ENCODE measurements around the gene RREB1. TPM values are rescaled to one million over a fixed set of nuclear protein-coding genes. Genes with fewer than 3 reads are reported as not detected.
A peak's percentile ranks its signal among the peaks of the same experiment; 100 is the strongest.

RREB1 gene
- total and polyA plus RNA-seq, 5 donors, result 7.8 to 40.4 (median 37.0) TPM

- H3K4me3 ChIP-seq (ENCODE audit: low read length), result no peak overlapping the region
- ATAC-seq (no peak), DNase-seq (no peak)
- H3K27ac ChIP-seq (ENCODE audit: low read length), result no peak overlapping the region
- H3K27me3 ChIP-seq (ENCODE audit: control insufficient read depth, insufficient read depth), result no peaks in the 10 kb centered on the region
- no peaks in the 10 kb centered on the region for H3K9me3 ChIP-seq (ENCODE audit: control insufficient read depth, low read length)
- 95% methylated on average over 37 of the region's 37 CpGs for WGBS
- no peaks in the 10 kb centered on the region for H3K4me1 ChIP-seq (ENCODE audit: control insufficient read depth, insufficient read depth, low read length)
- intact Hi-C loops (cut with DNase I), result loop anchor here in 2 of 4 donors (10.0 kb wide), 2 partner anchors 116 to 506 kb away; no protein-coding TSS in a partner anchor
These were observed 123.4 kb downstream of the RREB1 start for GRCh38 chr6:7230956-7231713.

- DNase-seq (peak in 1 of 3 donors; percentile 74), ATAC-seq (no peak)
- Histone ChIP-seq H3K27ac (ENCODE audit: low read length) (no peak overlapping the region), H3K9me3 (ENCODE audit: control insufficient read depth, low read length) (no peaks in the 10 kb centered on the region), H3K27me3 (ENCODE audit: control insufficient read depth, insufficient read depth) (no peaks in the 10 kb centered on the region), H3K4me1 (ENCODE audit: control insufficient read depth, insufficient read depth, low read length) (no peaks in the 10 kb centered on the region), H3K4me3 (ENCODE audit: low read length) (no peak overlapping the region)
- WGBS, result 67% methylated on average over 2 of the region's 2 CpGs
- intact Hi-C loops (cut with DNase I), result loop anchor here in 2 of 4 donors (10.0 kb wide), 2 partner anchors 118 to 508 kb away; no protein-coding TSS in a partner anchor
These were observed 124.6 kb downstream of the RREB1 start for GRCh38 chr6:7232351-7232750.

GRCh38 chr6:7234547-7234946 lies 126.8 kb downstream of the RREB1 start:
- Histone ChIP-seq H3K4me1 (ENCODE audit: control insufficient read depth, insufficient read depth, low read length) (no peaks in the 10 kb centered on the region), H3K27ac (ENCODE audit: low read length) (no peak overlapping the region), H3K9me3 (ENCODE audit: control insufficient read depth, low read length) (no peaks in the 10 kb centered on the region), H3K4me3 (ENCODE audit: low read length) (no peak overlapping the region), H3K27me3 (ENCODE audit: control insufficient read depth, insufficient read depth) (no peaks in the 10 kb centered on the region)
- intact Hi-C loops (cut with DNase I), result loop anchor here in 2 of 4 donors (10.0 kb wide), 2 partner anchors 120 to 510 kb away; no protein-coding TSS in a partner anchor
- DNase-seq (no peak), ATAC-seq (no peak)
- WGBS, result 96% methylated on average over 3 of the region's 3 CpGs

GRCh38 chr6:7235712-7236305 lies 128.0 kb downstream of the RREB1 start:
- no peak for DNase-seq
- ATAC-seq, result no peak
- Histone ChIP-seq H3K27ac (ENCODE audit: low read length) (peak overlapping the region; percentile 0), H3K4me1 (ENCODE audit: control insufficient read depth, insufficient read depth, low read length) (no peaks in the 10 kb centered on the region), H3K4me3 (ENCODE audit: low read length) (no peak overlapping the region), H3K27me3 (ENCODE audit: control insufficient read depth, insufficient read depth) (no peaks in the 10 kb centered on the region), H3K9me3 (ENCODE audit: control insufficient read depth, low read length) (no peaks in the 10 kb centered on the region)
- intact Hi-C loops (cut with DNase I), result loop anchor here (5.0 to 10.0 kb wide), 4 partner anchors 121 to 559 kb away; no protein-coding TSS in a partner anchor
- 60% methylated on average over 9 of the region's 9 CpGs for WGBS

GRCh38 chr6:7236306-7237209 lies 128.8 kb downstream of the RREB1 start:
- no peaks in the 10 kb centered on the region for H3K27me3 ChIP-seq (ENCODE audit: control insufficient read depth, insufficient read depth)
- DNase-seq (no peak), ATAC-seq (peak in 1 of 2 donors; percentile 48)
- no peak overlapping the region for H3K27ac ChIP-seq (ENCODE audit: low read length)
- no peak overlapping the region for H3K4me3 ChIP-seq (ENCODE audit: low read length)
- H3K4me1 ChIP-seq (ENCODE audit: control insufficient read depth, insufficient read depth, low read length), result no peaks in the 10 kb centered on the region
- no peaks in the 10 kb centered on the region for H3K9me3 ChIP-seq (ENCODE audit: control insufficient read depth, low read length)
- 68% methylated on average over 8 of the region's 8 CpGs for WGBS
- intact Hi-C loops (cut with DNase I), result loop anchor here (5.0 to 10.0 kb wide), 4 partner anchors 122 to 559 kb away; no protein-coding TSS in a partner anchor

GRCh38 chr6:7237653-7238188 lies 130.0 kb downstream of the RREB1 start:
- H3K27me3 ChIP-seq (ENCODE audit: control insufficient read depth, insufficient read depth), result no peaks in the 10 kb centered on the region
- ATAC-seq, result no peak
- H3K4me3 ChIP-seq (ENCODE audit: low read length), result no peak overlapping the region
- H3K27ac ChIP-seq (ENCODE audit: low read length), result no peak overlapping the region
- intact Hi-C loops (cut with DNase I), result loop anchor here (5.0 to 10.0 kb wide), 4 partner anchors 123 to 560 kb away; no protein-coding TSS in a partner anchor
- no peaks in the 10 kb centered on the region for H3K9me3 ChIP-seq (ENCODE audit: control insufficient read depth, low read length)
- 89% methylated on average over 8 of the region's 8 CpGs for WGBS
- DNase-seq, result no peak
- H3K4me1 ChIP-seq (ENCODE audit: control insufficient read depth, insufficient read depth, low read length), result no peaks in the 10 kb centered on the region

- Histone ChIP-seq H3K4me3 (ENCODE audit: low read length) (no peak overlapping the region), H3K27me3 (ENCODE audit: control insufficient read depth, insufficient read depth) (no peaks in the 10 kb centered on the region), H3K4me1 (ENCODE audit: control insufficient read depth, insufficient read depth, low read length) (no peaks in the 10 kb centered on the region), H3K9me3 (ENCODE audit: control insufficient read depth, low read length) (no peaks in the 10 kb centered on the region), H3K27ac (ENCODE audit: low read length) (no peak overlapping the region)
- 94% methylated on average over 5 of the region's 5 CpGs for WGBS
- DNase-seq (no peak), ATAC-seq (no peak)
- intact Hi-C loops (cut with DNase I), result loop anchor here (5.0 to 10.0 kb wide), 4 partner anchors 124 to 561 kb away; no protein-coding TSS in a partner anchor
These were observed 130.8 kb downstream of the RREB1 start for GRCh38 chr6:7238526-7238899.

GRCh38 chr6:7238900-7239589 lies 131.3 kb downstream of the RREB1 start:
- H3K4me1 ChIP-seq (ENCODE audit: control insufficient read depth, insufficient read depth, low read length), result no peaks in the 10 kb centered on the region
- intact Hi-C loops (cut with DNase I), result loop anchor here (5.0 to 10.0 kb wide), 4 partner anchors 124 to 562 kb away; no protein-coding TSS in a partner anchor
- no peak overlapping the region for H3K27ac ChIP-seq (ENCODE audit: low read length)

GRCh38 chr6:7239590-7239948 lies 131.8 kb downstream of the RREB1 start:
- WGBS, result 68% methylated on average over 5 of the region's 5 CpGs
- H3K9me3 ChIP-seq (ENCODE audit: control insufficient read depth, low read length), result no peaks in the 10 kb centered on the region
- ATAC-seq (no peak), DNase-seq (no peak)
- H3K4me1 ChIP-seq (ENCODE audit: control insufficient read depth, insufficient read depth, low read length), result no peaks in the 10 kb centered on the region
- no peaks in the 10 kb centered on the region for H3K27me3 ChIP-seq (ENCODE audit: control insufficient read depth, insufficient read depth)
- no peak overlapping the region for H3K4me3 ChIP-seq (ENCODE audit: low read length)
- H3K27ac ChIP-seq (ENCODE audit: low read length), result no peak overlapping the region
- intact Hi-C loops (cut with DNase I), result loop anchor here (5.0 to 10.0 kb wide), 4 partner anchors 125 to 562 kb away; no protein-coding TSS in a partner anchor

More at GRCh38 chr6:7238900-7239589, 131.3 kb downstream of the RREB1 start:
- ATAC-seq (peak; percentile 74 to 75), DNase-seq (peak; percentile 89 to 96 (median 93))
- WGBS, result 41% methylated on average over 10 of the region's 10 CpGs
- no peaks in the 10 kb centered on the region for H3K27me3 ChIP-seq (ENCODE audit: control insufficient read depth, insufficient read depth)
- no peak overlapping the region for H3K4me3 ChIP-seq (ENCODE audit: low read length)
- H3K9me3 ChIP-seq (ENCODE audit: control insufficient read depth, low read length), result no peaks in the 10 kb centered on the region

- intact Hi-C loops (cut with DNase I), result loop anchor here (5.0 to 10.0 kb wide), 4 partner anchors 126 to 563 kb away; no protein-coding TSS in a partner anchor
- no peak overlapping the region for H3K27ac ChIP-seq (ENCODE audit: low read length)
These were observed 132.6 kb downstream of the RREB1 start for GRCh38 chr6:7240351-7240750.

More at GRCh38 chr6:7240351-7240750, 132.6 kb downstream of the RREB1 start:
- Histone ChIP-seq H3K4me3 (ENCODE audit: low read length) (no peak overlapping the region), H3K9me3 (ENCODE audit: control insufficient read depth, low read length) (no peaks in the 10 kb centered on the region), H3K4me1 (ENCODE audit: control insufficient read depth, insufficient read depth, low read length) (no peaks in the 10 kb centered on the region), H3K27me3 (ENCODE audit: control insufficient read depth, insufficient read depth) (no peaks in the 10 kb centered on the region)
- ATAC-seq (no peak), DNase-seq (peak in 1 of 3 donors; percentile 10)
- 92% methylated on average over 9 of the region's 9 CpGs for WGBS

Data from right cardiac atrium (tissue), 5 donors.